ENCODE data around the gene EML4.

EML4 gene

DNA sequence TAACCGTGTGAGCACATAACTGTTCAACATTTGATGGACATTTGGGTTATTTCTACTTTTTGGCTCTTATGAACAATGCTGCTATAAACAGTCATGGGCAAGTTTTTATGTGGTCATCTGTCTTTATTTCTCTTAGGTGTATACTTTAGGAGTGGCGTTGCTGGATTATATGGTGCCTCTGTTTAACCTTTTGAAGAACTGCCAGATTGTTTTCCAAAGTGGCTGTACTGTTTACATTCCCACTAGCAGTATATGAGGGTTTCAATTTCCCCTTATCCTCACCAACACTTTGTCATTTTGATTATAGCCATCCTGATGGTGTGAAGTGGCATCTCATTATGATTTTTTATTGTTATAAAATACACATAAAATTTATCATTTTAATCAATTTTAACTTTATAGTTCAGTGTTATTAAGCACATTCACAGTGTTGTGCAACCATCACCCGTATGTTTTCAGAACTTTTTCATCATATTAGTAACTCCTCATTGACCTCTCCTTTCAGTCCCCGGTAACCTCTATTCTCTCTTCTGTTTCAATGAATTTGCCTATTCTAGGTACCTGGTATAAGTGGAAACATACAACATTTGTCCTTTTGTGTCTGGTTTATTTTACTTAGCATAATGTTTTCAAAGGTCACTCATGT is 55.4 kb downstream of the EML4 start:
- Mint-ChIP-seq H3K27ac (peak overlapping the region; percentile 88), H3K27me3 (no peaks in the 10 kb centered on the region), H3K4me1 (peaks cover 42 to 56% of the 10 kb centered on the region in 2 donors), H3K4me3 (peak overlapping the region in 1 of 2 donors; percentile 47), H3K36me3 (peaks cover 11 to 31% of the 10 kb centered on the region in 2 donors), H3K9me3 (no peaks in the 10 kb centered on the region)
- peak in 1 of 2 donors; percentile 10 for ATAC-seq (replicated peaks)
- DNase-seq, result no peak

- DNase-seq, result no peak
- Mint-ChIP-seq H3K4me3 (no peak overlapping the region), H3K27ac (no peak overlapping the region), H3K27me3 (no peaks in the 10 kb centered on the region), H3K4me1 (peaks cover 38 to 52% of the 10 kb centered on the region in 2 donors), H3K36me3 (peaks cover 11 to 31% of the 10 kb centered on the region in 2 donors), H3K9me3 (no peaks in the 10 kb centered on the region)
- no peak for ATAC-seq (replicated peaks)
Observed at GRCh38 chr2:42225573-42225972, 56.4 kb downstream of the EML4 start.

- Mint-ChIP-seq H3K4me3 (no peak overlapping the region), H3K27ac (peak overlapping the region; percentile 76), H3K9me3 (no peaks in the 10 kb centered on the region), H3K27me3 (no peaks in the 10 kb centered on the region), H3K36me3 (peaks cover 12 to 28% of the 10 kb centered on the region in 2 donors), H3K4me1 (peaks cover 43 to 53% of the 10 kb centered on the region in 2 donors)
- ATAC-seq (replicated peaks) (no peak), DNase-seq (no peak)
Observed at GRCh38 chr2:42227491-42227890, 58.3 kb downstream of the EML4 start.

GRCh38 chr2:42228101-42228500 is 58.9 kb downstream of the EML4 start:
- H3K4me1 Mint-ChIP-seq, result peaks cover 38 to 48% of the 10 kb centered on the region in 2 donors

DNA sequence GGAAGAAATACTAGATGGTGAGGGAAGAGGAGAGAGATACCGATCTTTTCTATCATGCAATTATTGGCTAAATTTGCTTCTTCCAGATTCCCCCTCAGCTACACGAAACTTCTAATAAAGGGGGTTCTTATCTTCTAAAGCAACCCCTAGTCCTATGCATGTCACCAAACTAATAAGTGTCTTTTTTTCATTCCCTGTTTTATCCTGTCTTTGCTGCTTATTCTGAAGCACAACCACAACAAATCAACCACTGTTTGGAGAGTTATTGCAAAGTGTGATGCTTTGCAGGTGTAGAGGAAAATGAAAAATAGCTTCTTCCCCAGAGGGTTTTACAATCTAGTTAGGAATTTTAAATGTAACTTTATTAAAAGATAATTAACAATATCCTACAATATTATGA is 60.8 kb downstream of the EML4 start:
- Mint-ChIP-seq H3K27ac (no peak overlapping the region), H3K9me3 (no peaks in the 10 kb centered on the region), H3K27me3 (no peaks in the 10 kb centered on the region), H3K4me1 (peaks cover 23 to 35% of the 10 kb centered on the region in 2 donors), H3K4me3 (no peak overlapping the region), H3K36me3 (peaks cover 9 to 13% of the 10 kb centered on the region in 2 donors)
- ATAC-seq (replicated peaks) (no peak), DNase-seq (no peak)

More at GRCh38 chr2:42228101-42228500, 58.9 kb downstream of the EML4 start:
- ATAC-seq (replicated peaks) (no peak), DNase-seq (no peak)
- no peaks in the 10 kb centered on the region for H3K9me3 Mint-ChIP-seq
- no peak overlapping the region for H3K27ac Mint-ChIP-seq
- H3K27me3 Mint-ChIP-seq, result no peaks in the 10 kb centered on the region
- H3K4me3 Mint-ChIP-seq, result no peak overlapping the region
- H3K36me3 Mint-ChIP-seq, result peaks cover 8 to 25% of the 10 kb centered on the region in 2 donors

- Mint-ChIP-seq H3K27ac (peak overlapping the region; percentile 20), H3K27me3 (no peaks in the 10 kb centered on the region), H3K4me3 (no peak overlapping the region), H3K36me3 (peaks cover 11 to 12% of the 10 kb centered on the region in 2 donors), H3K9me3 (no peaks in the 10 kb centered on the region), H3K4me1 (peaks cover 25 to 35% of the 10 kb centered on the region in 2 donors)
- no peak for ATAC-seq (replicated peaks)
- DNase-seq, result no peak
Observed at GRCh38 chr2:42230891-42231290, 61.7 kb downstream of the EML4 start.

GRCh38 chr2:42232024-42232423 is 62.9 kb downstream of the EML4 start:
- Mint-ChIP-seq H3K4me1 (peaks cover 24 to 44% of the 10 kb centered on the region in 2 donors), H3K27ac (no peak overlapping the region)

GRCh38 chr2:42233976-42234441 is 64.9 kb downstream of the EML4 start:
- ATAC-seq (replicated peaks) (no peak), DNase-seq (no peak)
- peaks cover 26 to 48% of the 10 kb centered on the region in 2 donors for H3K4me1 Mint-ChIP-seq
- no peak overlapping the region for H3K4me3 Mint-ChIP-seq
- peaks cover 9 to 11% of the 10 kb centered on the region in 2 donors for H3K36me3 Mint-ChIP-seq
- H3K9me3 Mint-ChIP-seq, result no peaks in the 10 kb centered on the region
- no peak overlapping the region for H3K27ac Mint-ChIP-seq
- H3K27me3 Mint-ChIP-seq, result no peaks in the 10 kb centered on the region

More at GRCh38 chr2:42232024-42232423, 62.9 kb downstream of the EML4 start:
- ATAC-seq (replicated peaks) (no peak), DNase-seq (no peak)
- Mint-ChIP-seq H3K36me3 (peaks cover 12% of the 10 kb centered on the region in 2 donors), H3K4me3 (no peak overlapping the region), H3K27me3 (no peaks in the 10 kb centered on the region), H3K9me3 (no peaks in the 10 kb centered on the region)

- Mint-ChIP-seq H3K4me3 (no peak overlapping the region), H3K36me3 (peaks cover 5 to 6% of the 10 kb centered on the region in 2 donors), H3K27ac (no peak overlapping the region), H3K4me1 (peaks cover 23 to 61% of the 10 kb centered on the region in 2 donors), H3K9me3 (no peaks in the 10 kb centered on the region), H3K27me3 (no peaks in the 10 kb centered on the region)
- no peak for DNase-seq
- ATAC-seq (replicated peaks), result no peak
Observed at GRCh38 chr2:42236911-42237310, 67.8 kb downstream of the EML4 start.

DNA sequence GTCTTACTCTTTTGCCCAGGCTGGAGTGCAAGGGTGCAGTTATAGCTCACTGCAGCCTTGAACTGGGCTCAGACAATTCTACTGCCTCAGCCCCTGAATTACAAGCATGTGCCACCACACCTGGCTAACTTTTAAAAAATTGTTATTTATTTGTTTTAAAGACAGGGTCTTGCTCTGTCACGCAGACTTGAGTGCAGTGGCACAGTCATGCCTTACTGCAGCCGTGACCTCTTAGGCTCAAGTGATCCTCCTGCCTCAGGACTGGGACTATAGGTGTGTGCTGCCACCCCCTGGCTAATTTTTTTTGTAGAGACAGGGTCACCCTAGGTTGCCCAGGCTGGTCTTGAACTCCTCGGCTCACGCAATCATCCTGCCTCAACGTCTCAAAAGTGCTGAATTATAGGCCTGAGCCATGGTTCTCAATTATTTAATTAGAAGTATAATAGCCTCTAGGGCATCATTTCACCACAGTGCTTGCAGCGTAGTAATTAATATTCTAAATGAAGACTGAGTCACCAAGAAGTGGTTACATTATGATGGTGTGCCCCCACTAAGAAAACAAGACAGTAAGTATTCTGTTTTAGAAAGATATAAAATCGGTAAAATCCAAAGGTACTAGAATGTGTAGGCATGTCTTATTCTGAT is 69.6 kb downstream of the EML4 start:
- H3K27ac Mint-ChIP-seq, result no peak overlapping the region
- H3K4me3 Mint-ChIP-seq, result no peak overlapping the region
- peaks cover 27 to 74% of the 10 kb centered on the region in 2 donors for H3K4me1 Mint-ChIP-seq
- no peaks in the 10 kb centered on the region for H3K27me3 Mint-ChIP-seq
- ATAC-seq (replicated peaks) (peak; percentile 97 to 99), DNase-seq (peak; percentile 41)
- H3K36me3 Mint-ChIP-seq, result peaks cover 5 to 6% of the 10 kb centered on the region in 2 donors
- no peaks in the 10 kb centered on the region for H3K9me3 Mint-ChIP-seq

GRCh38 chr2:42239289-42239661 is 70.1 kb downstream of the EML4 start:
- H3K36me3 Mint-ChIP-seq, result peaks cover 5 to 6% of the 10 kb centered on the region in 2 donors
- H3K4me1 Mint-ChIP-seq, result peaks cover 25 to 70% of the 10 kb centered on the region in 2 donors
- no peaks in the 10 kb centered on the region for H3K27me3 Mint-ChIP-seq
- H3K4me3 Mint-ChIP-seq, result no peak overlapping the region
- DNase-seq (no peak), ATAC-seq (replicated peaks) (no peak)
- H3K9me3 Mint-ChIP-seq, result no peaks in the 10 kb centered on the region
- peak overlapping the region; percentile 33 for H3K27ac Mint-ChIP-seq

DNA sequence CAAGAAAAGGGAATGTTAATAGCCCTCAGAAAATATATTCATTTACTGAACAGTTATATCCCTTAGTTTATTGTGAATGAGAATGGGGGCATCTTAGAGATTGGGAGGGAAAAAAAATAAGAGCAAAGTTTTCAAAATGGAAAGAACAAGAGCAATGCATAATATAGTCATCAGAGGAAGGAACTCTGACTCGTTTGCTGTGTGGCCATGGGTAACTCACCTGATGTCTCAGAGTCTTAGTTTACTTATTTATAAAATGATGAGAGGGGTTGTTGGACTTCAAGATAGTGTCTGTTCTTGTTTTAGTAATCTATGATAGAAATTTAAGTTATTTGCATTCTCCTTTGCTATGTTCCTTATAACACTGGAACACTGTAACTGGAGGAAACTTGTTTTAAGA is 70.7 kb downstream of the EML4 start:
- no peak for DNase-seq
- Mint-ChIP-seq H3K27ac (no peak overlapping the region), H3K27me3 (no peaks in the 10 kb centered on the region), H3K36me3 (peaks cover 4 to 6% of the 10 kb centered on the region in 2 donors), H3K9me3 (no peaks in the 10 kb centered on the region), H3K4me1 (peaks cover 24 to 74% of the 10 kb centered on the region in 2 donors), H3K4me3 (no peak overlapping the region)
- ATAC-seq (replicated peaks), result no peak

GRCh38 chr2:42241517-42241916 is 72.4 kb downstream of the EML4 start:
- Mint-ChIP-seq H3K27me3 (no peaks in the 10 kb centered on the region), H3K36me3 (peaks cover 5 to 12% of the 10 kb centered on the region in 2 donors), H3K4me1 (peaks cover 21 to 64% of the 10 kb centered on the region in 2 donors), H3K4me3 (no peak overlapping the region), H3K27ac (peak overlapping the region; percentile 40), H3K9me3 (no peaks in the 10 kb centered on the region)
- DNase-seq, result no peak
- ATAC-seq (replicated peaks), result no peak

- H3K27me3 Mint-ChIP-seq, result no peaks in the 10 kb centered on the region
- no peak for ATAC-seq (replicated peaks)
- no peaks in the 10 kb centered on the region for H3K9me3 Mint-ChIP-seq
- H3K4me3 Mint-ChIP-seq, result no peak overlapping the region
- H3K27ac Mint-ChIP-seq, result no peak overlapping the region
- DNase-seq, result no peak
- peaks cover 18 to 50% of the 10 kb centered on the region in 2 donors for H3K4me1 Mint-ChIP-seq
- H3K36me3 Mint-ChIP-seq, result peaks cover 11 to 15% of the 10 kb centered on the region in 2 donors
Observed at GRCh38 chr2:42243297-42243696, 74.1 kb downstream of the EML4 start.

DNA sequence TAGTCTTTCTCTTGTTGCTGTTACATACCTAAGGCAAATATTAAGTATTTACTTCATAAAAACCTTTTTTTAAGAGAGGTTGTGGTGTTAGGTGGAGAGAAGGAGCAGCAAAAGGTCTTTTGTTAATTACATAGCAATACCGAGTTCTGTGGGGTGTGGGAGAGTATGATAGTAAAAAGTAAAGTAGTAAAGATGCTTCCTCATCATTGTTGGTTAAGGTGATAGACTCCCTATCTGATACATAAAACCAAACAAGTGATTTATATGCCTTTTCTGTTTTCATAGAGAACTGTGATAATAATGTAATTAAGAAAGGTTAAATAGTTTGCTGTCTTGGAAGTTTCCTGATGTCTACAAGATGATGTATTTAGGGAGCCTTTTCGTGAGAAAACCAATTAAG is 75.4 kb downstream of the EML4 start:
- ATAC-seq (replicated peaks) (no peak), DNase-seq (no peak)
- H3K27me3 Mint-ChIP-seq, result no peaks in the 10 kb centered on the region
- H3K4me3 Mint-ChIP-seq, result no peak overlapping the region
- no peaks in the 10 kb centered on the region for H3K9me3 Mint-ChIP-seq
- no peak overlapping the region for H3K27ac Mint-ChIP-seq
- H3K4me1 Mint-ChIP-seq, result peaks cover 18 to 45% of the 10 kb centered on the region in 2 donors
- H3K36me3 Mint-ChIP-seq, result peaks cover 11 to 15% of the 10 kb centered on the region in 2 donors
